ENCODE data around the gene SAT1.

GRCh38 chrX:23822397-23822796, 39.4 kb downstream of the SAT1 start:
- no peak for TF ChIP-seq CTCF (IDR thresholded peaks at IDR 0.05; ENCODE audit: poor library complexity)
- no peak for TF ChIP-seq EZH2 (IDR thresholded peaks at IDR 0.05; ENCODE audit: borderline replicate concordance)
- no peak for TF ChIP-seq EZH2phosphoT487 (IDR thresholded peaks at IDR 0.05; ENCODE audit: low read depth, severe bottlenecking, unreplicated experiment)

Data from hepatocyte (in vitro differentiated cells).